Heart left ventricle (tissue), 13 donors: ENCODE measurements around the gene TENT5A.

ENCODE experiments used
- CTCF ChIP-seq, 12 donors: fragments of 200-600 bp; sonication (generic) in 4 of 12; IDR thresholded peaks; one replicate each; pipeline versions ENCODE4 v1.5.0 to v1.8.0; 2018 to 2022; ENCODE audit warnings: antibody characterized with exemption in 12 of 12, mild to moderate bottlenecking in 5 of 12
- POLR2A ChIP-seq, 2 donors: fragments of 450-650 bp; IDR thresholded peaks; one replicate each; pipeline ENCODE4 v1.6.1; 2017; ENCODE audit warnings: antibody characterized with exemption in 2 of 2, mild to moderate bottlenecking in 2 of 2, moderate library complexity in 2 of 2
- donor health status: ischemic (EF 13 %, LVEDD 7.1; RV severe dilation, severe dysfunction).
- donor health status: DM: no; HTN: yes; CAD: no.
- donor health status: DM: no; HTN: no; CAD: no.
- donor health status: ischemic (EF 25% LVEDD 6.9; RV normal size, moderate dysfunction).
- donor health status: ischemic (EF 25% LVEDD 5.7; RV mildly dilated, moderate dysfunction).
- donor health status: ischemic (EF 35%, LVEDD 5.7; RV mildly dilated, moderate dysfunction).
- donor health status: nonischemic (EF 11% LVEDD 7.7; RV severe dilation, severe dysfunction).
- donor health status: DM: yes; HTN: yes; CAD: no.
- donor health status: PGD.
- donor health status: ischemic (EF 29% LVEDD 5.4; RV normal size, mild dysfunction).
- donor health status: nonischemic (EF 23%, LVEDD 6.1; RV moderate dilation, normal function).

DNA sequence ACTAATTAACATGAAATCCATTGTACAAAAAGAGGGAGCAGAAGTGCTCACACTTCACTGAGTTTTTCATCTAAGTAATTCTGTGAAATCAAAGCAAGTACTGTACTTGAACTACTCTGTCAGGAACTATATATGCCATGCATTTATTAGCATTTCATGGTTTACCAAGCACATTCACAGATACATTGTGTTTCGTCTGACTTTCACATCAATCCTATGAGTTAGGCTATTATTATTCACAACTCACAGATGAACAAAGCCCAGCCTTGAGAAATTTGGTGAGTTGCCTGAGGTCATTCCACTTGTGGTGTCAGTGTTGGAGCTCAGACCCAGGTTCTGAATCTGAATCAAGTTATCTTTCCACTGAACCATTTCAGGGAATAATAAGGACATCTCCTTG, 33.7 kb upstream of the TENT5A start:
- TF ChIP-seq CTCF (IDR thresholded peaks at IDR 0.05): no peak
- TF ChIP-seq POLR2A (IDR thresholded peaks at IDR 0.05): no peak
